HFF-Myc (cell line): ENCODE data around the gene OPCML.

Experiments used
- DNase-seq: peaks from one replicate; pipeline ENCODE4 v3.0.0-alpha.2; 2011; ENCODE audit warnings: low read depth; ENCODE audit errors: extremely low read depth
- H3K4me3 ChIP-seq: replicated peaks from 2 replicates; pipeline ENCODE4 v1.5.1; 2011; ENCODE audit warnings: low read depth, mild to moderate bottlenecking, control low read depth, low read length
- TF ChIP-seq, protein P1 (sequence below): IDR thresholded peaks from 2 replicates; pipeline ENCODE4 v1.5.1; 2012; ENCODE audit warnings: mild to moderate bottlenecking, low read depth, low read length, control low read depth; ENCODE audit errors: missing control alignments

The OPCML gene

DNA sequence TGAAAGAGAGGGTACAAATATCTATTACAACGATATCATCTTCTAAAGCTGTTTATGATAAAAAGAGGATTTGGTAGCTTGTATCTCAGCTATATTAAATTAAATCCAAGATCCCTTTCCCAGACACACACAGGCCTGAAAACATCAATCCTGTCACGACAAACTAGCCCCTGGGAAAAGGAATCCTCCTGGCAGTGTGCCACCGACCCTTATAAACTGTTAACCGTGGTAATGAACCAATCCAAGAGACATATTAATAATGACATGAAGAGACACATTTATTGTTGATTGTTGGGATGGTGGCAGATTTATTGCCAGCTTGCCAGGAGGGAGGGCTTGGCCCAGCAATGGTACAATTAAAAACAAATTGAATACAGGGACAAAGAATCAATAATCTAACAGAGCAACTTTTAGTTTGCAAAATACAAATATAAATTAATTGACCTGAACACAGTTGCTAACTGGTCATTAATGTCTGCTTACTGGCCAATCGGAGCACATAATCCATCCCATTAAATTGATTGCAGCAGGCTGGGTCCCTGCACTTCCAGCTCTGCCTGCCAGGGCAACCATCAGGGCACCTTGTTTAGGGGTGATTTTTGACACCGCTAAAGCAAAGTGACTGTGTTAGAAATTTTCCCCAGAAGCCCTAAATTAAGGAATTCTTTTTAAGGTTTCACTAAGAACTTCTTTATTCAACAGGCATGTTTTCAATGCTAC is 887.6 kb downstream of the OPCML start:
- no peak overlapping the region for H3K4me3 ChIP-seq
- no peak for DNase-seq
- TF ChIP-seq, protein P1, sequence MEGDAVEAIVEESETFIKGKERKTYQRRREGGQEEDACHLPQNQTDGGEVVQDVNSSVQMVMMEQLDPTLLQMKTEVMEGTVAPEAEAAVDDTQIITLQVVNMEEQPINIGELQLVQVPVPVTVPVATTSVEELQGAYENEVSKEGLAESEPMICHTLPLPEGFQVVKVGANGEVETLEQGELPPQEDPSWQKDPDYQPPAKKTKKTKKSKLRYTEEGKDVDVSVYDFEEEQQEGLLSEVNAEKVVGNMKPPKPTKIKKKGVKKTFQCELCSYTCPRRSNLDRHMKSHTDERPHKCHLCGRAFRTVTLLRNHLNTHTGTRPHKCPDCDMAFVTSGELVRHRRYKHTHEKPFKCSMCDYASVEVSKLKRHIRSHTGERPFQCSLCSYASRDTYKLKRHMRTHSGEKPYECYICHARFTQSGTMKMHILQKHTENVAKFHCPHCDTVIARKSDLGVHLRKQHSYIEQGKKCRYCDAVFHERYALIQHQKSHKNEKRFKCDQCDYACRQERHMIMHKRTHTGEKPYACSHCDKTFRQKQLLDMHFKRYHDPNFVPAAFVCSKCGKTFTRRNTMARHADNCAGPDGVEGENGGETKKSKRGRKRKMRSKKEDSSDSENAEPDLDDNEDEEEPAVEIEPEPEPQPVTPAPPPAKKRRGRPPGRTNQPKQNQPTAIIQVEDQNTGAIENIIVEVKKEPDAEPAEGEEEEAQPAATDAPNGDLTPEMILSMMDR = no peak

DNA sequence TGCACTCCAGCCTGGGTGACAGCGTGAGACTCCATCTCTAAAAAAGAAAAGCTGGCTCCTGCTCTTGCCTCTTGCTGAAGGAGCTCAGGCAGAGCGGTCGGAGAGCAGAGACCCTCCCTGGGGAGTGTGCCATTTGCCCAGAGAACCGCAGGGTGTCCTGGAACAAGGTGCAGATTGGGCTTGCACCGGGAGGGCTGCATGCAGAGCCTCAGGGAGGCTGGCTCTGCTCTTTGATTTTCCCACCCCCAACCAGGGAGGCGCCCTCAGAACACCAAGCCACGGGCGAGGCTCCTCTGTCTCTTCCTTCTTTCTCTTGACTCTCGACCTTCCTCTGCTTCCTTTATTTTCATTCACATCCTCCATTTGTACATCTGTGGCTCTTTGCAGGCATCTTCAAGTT is 889.1 kb downstream of the OPCML start:
- DNase-seq = no peak
- H3K4me3 ChIP-seq = no peak overlapping the region
- TF ChIP-seq, protein P1 = no peak

DNA sequence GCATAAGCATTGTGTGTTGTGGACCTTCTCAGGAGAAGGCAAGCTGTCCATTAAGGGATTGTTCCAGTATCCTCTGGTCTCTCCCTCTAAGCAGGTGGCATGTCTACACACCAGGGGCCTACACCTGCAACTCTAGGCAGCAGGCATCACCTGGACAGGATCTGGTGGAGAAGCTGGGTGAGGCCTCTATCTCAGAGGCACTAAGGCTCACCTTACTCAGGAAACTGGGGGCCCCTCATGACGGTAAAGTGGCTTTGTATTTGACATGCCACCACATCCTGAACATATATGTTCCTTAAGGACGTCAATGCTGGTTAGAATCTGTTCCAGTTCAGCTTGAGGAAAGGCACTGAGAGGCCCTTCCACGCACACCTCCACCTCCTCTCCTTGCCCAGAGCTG is 891.3 kb downstream of the OPCML start:
- TF ChIP-seq, protein P1 = no peak
- no peak for DNase-seq
- no peak overlapping the region for H3K4me3 ChIP-seq

DNA sequence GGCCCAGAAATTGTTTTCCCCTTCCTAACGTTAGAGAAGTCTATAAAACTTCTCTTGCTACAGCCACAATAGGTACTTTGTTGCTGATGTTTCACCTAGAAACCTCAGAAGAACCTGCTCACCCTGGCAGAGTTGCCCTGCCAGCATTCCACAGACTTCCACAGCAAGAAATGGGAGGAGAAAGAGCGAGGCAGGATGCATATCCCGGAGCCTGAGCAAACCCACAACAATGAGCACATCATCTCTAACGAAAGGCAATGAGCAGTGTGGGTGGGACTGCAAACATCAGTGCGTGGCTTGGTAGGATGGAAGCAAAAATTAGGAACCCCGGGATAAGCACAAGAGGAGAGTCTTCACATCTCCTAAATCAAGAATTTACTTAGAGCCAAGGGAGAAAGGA is 892.3 kb downstream of the OPCML start:
- H3K4me3 ChIP-seq = no peak overlapping the region

DNA sequence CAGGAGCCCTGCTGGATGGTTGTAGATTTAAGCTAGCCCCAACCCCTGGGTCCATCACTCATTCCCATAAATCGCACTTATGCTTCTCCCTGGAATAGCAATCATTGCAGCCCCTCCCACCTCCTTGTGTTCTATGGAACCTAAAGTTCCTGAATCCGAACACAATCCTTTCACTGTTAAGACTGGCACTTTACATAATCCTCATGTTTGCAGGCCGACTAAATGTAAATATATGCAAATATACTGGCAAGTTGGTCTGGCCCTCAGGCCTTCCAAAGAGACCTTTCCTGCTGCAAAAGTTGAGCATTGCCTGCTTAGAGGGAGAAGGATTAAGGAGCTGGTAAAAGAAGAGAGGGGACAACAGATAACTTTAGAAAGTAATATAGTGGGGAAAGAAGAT is 892.9 kb downstream of the OPCML start:
- H3K4me3 ChIP-seq = no peak overlapping the region
- TF ChIP-seq, protein P1 = no peak
- no peak for DNase-seq

More for the DNA sequence above, 892.3 kb downstream of the OPCML start:
- TF ChIP-seq, protein P1 = no peak
- no peak for DNase-seq

DNA sequence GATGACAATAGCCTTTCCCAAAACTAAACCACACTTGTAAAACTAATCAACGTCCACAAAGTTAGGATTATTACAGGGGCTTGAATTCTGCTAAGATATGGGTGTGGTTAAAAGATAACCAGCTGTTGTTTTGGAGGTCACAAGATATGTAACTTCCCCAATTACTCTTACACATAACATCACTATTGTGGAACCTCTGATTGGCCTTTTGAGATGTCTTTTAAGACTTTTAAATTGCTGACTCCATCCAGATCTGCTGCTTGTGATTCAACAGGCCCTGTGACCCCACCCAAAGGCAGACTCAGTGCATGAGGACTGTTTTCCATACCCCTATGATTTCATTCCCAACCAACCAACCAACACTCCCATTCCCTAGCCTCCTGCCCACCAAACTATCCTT is 893.9 kb downstream of the OPCML start:
- no peak for DNase-seq
- no peak overlapping the region for H3K4me3 ChIP-seq
- TF ChIP-seq, protein P1 = no peak

DNA sequence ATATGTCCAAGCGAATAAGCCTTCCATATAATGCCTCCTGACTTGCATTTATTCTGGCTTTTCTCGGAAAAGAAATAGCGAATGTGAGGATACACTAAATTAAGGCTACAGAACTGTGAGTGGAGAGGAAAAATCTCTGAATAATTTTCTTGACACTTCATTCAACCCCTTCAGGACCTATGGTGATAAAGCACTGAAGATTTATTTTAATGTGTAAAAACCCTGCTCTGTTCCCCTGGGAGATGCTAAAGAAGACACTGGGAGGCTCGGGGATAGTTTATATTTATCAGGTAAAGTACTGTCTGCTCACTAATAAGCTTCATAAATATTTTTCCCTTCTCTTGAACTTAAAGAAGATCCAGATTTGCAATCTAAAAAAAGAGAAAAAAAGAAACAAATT is 895.8 kb downstream of the OPCML start:
- no peak overlapping the region for H3K4me3 ChIP-seq
- no peak for DNase-seq
- TF ChIP-seq, protein P1 = no peak
